IMR-90 (cell line): ENCODE data around the gene RANBP9. TPM values are rescaled to one million over a fixed set of nuclear protein-coding genes. Genes with fewer than 3 reads are reported as not detected.

Source experiments
- ATAC-seq: fragments of 200-7000 bp; cut with Tn5 transposase; 2 replicates; pipeline ENCODE4 v1.9.1; 2020; ENCODE audit warnings: low read depth, mild to moderate bottlenecking, moderate library complexity
- BruUV-seq: library from RNA; stranded (reverse); fragments of 400-500 nt; replicated peaks from 2 replicates; lab custom pipeline; 2021; lab: Mats Ljungman, UMichigan
- CTCF ChIA-PET: fragments of 300-600 bp; formaldehyde crosslinking; extraction: SDS; loops from one replicate; lab custom pipeline; 2021; ENCODE audit warnings: antibody characterized with exemption; lab: Yijun Ruan, JAX
- POLR2A ChIA-PET: fragments of 300-600 bp; sonication (Branson Sonifier 250); formaldehyde crosslinking; loops from one replicate; lab custom pipeline; 2022; ENCODE audit warnings: antibody characterized with exemption; ENCODE audit not compliant: unreplicated experiment; lab: Charles Lee
- DNase-seq: peaks from one replicate; pipeline ENCODE4 v3.0.0; 2013
- H2AFZ ChIP-seq: replicated peaks from 2 replicates; pipeline ENCODE3; 2013; ENCODE audit warnings: low read length, mild to moderate bottlenecking; ENCODE audit not compliant: poor library complexity
- H2AK5ac ChIP-seq: 2 replicates; pipeline ENCODE4 v1.6.1; 2013; ENCODE audit warnings: low read depth, low read length, inconsistent platforms
- H2AK9ac ChIP-seq: replicated peaks from 2 replicates; pipeline ENCODE3; 2013; ENCODE audit warnings: mild to moderate bottlenecking, low read depth, low read length, moderate library complexity; ENCODE audit not compliant: poor library complexity
- H2BK120ac ChIP-seq: 2 replicates; pipeline ENCODE4 v1.6.1; 2013; ENCODE audit warnings: low read depth, low read length, inconsistent platforms
- H2BK15ac ChIP-seq: 3 replicates; pipeline ENCODE4 v1.6.1; 2013; ENCODE audit warnings: low read depth, low read length, inconsistent platforms
- H2BK20ac ChIP-seq: 2 replicates; pipeline ENCODE4 v1.6.1; 2013; ENCODE audit warnings: low read depth, mild to moderate bottlenecking, inconsistent platforms, low read length, moderate library complexity
- H2BK5ac ChIP-seq: 2 replicates; pipeline ENCODE4 v1.6.1; 2013; ENCODE audit warnings: mild to moderate bottlenecking, low read depth, low read length, inconsistent platforms; ENCODE audit not compliant: poor library complexity, severe bottlenecking
- H3K14ac ChIP-seq: replicated peaks from 2 replicates; pipeline ENCODE4 v1.6.1; 2013; ENCODE audit warnings: low read depth, low read length, inconsistent platforms
- H3K18ac ChIP-seq: 2 replicates; pipeline ENCODE4 v1.6.1; 2013; ENCODE audit warnings: low read depth, low read length, control low read depth
- H3K23ac ChIP-seq: 2 replicates; pipeline ENCODE4 v1.6.1; 2013; ENCODE audit warnings: low read depth, low read length, inconsistent platforms
- H3K27ac ChIP-seq: 2 replicates; pipeline ENCODE4 v1.5.1; 2013; ENCODE audit warnings: mild to moderate bottlenecking, control low read depth, low read length; ENCODE audit not compliant: insufficient read depth
- H3K27me3 ChIP-seq: 2 replicates; pipeline ENCODE4 v1.6.1; 2013; ENCODE audit warnings: low read length; ENCODE audit not compliant: control insufficient read depth, insufficient read depth
- H3K36me3 ChIP-seq: 2 replicates; pipeline ENCODE4 v1.6.1; 2013; ENCODE audit warnings: low read length, mixed read lengths; ENCODE audit not compliant: control insufficient read depth, insufficient read depth
- H3K4ac ChIP-seq: 2 replicates; pipeline ENCODE4 v1.6.1; 2013; ENCODE audit warnings: low read depth, low read length, inconsistent platforms
- H3K4me1 ChIP-seq: 2 replicates; pipeline ENCODE4 v1.6.1; 2013; ENCODE audit warnings: low read length, mixed read lengths; ENCODE audit not compliant: control insufficient read depth, insufficient read depth
- H3K4me2 ChIP-seq: 2 replicates; pipeline ENCODE4 v1.6.1; 2013; ENCODE audit warnings: low read depth, mild to moderate bottlenecking, control low read depth, low read length, moderate library complexity
- H3K4me3 ChIP-seq: 2 replicates; pipeline ENCODE4 v1.5.1; 2013; ENCODE audit warnings: low read depth, mild to moderate bottlenecking, control low read depth, low read length, moderate library complexity; ENCODE audit not compliant: insufficient read depth
- H3K56ac ChIP-seq: 2 replicates; pipeline ENCODE4 v1.6.1; 2013; ENCODE audit warnings: low read length, inconsistent platforms; ENCODE audit not compliant: insufficient read depth; ENCODE audit errors: extremely low read depth
- H3K79me1 ChIP-seq, 2 experiments: 2 replicates each; pipeline ENCODE4 v1.6.1; 2013; ENCODE audit warnings: low read length in 2 of 2, inconsistent platforms in 1 of 2, low read depth in 1 of 2
- H3K9ac ChIP-seq: 2 replicates; pipeline ENCODE4 v1.6.1; 2013; ENCODE audit warnings: low read depth, low read length, control low read depth
- H3K9me1 ChIP-seq: 2 replicates; pipeline ENCODE4 v1.6.1; 2013; ENCODE audit warnings: low read length, inconsistent platforms; ENCODE audit not compliant: insufficient read depth
- H3K9me3 ChIP-seq: 2 replicates; pipeline ENCODE4 v1.6.1; 2013; ENCODE audit warnings: low read length; ENCODE audit not compliant: control insufficient read depth, insufficient read depth
- H4K20me1 ChIP-seq: 2 replicates; pipeline ENCODE4 v1.6.1; 2013; ENCODE audit warnings: low read length, inconsistent platforms; ENCODE audit not compliant: insufficient read depth
- H4K5ac ChIP-seq: 2 replicates; pipeline ENCODE4 v1.6.1; 2013; ENCODE audit warnings: mild to moderate bottlenecking, low read depth, low read length, control low read depth
- H4K8ac ChIP-seq, 2 experiments: 2 replicates each; pipeline ENCODE4 v1.6.1; 2013; ENCODE audit warnings: low read depth in 2 of 2, low read length in 2 of 2, control low read depth in 1 of 2, inconsistent platforms in 1 of 2
- H4K91ac ChIP-seq: 2 replicates; pipeline ENCODE4 v1.6.1; 2013; ENCODE audit warnings: low read depth, low read length, inconsistent platforms; ENCODE audit not compliant: insufficient read depth
- RFX5 ChIP-seq: IDR thresholded peaks from 2 replicates; pipeline ENCODE4 v1.8.0; 2012; ENCODE audit warnings: low read depth, mild to moderate bottlenecking, low read length, moderate library complexity
- SMC3 ChIP-seq: fragments of 150-350 bp; IDR thresholded peaks from 2 replicates; pipeline ENCODE4 v1.6.1; 2016; ENCODE audit warnings: low read depth, mild to moderate bottlenecking, antibody characterized with exemption, low read length, moderate library complexity
- WGBS, 2 experiments: methylation state at CpG; one replicate each; pipeline versions ENCODE4 v1.1.5 to v1.1.7; 2013; ENCODE audit warnings: missing lambda C conversion rate in 2 of 2; ENCODE audit not compliant: insufficient read length in 1 of 2; ENCODE audit errors: extremely low coverage in 2 of 2; 5-methylcytosine and 5-hydroxymethylcytosine counted together
- dilution Hi-C: fragments of 300-500 bp; cut with HindIII; formaldehyde crosslinking; loops from one replicate; pipeline ENCODE4 v1.14.3; 2018; ENCODE audit warnings: low sequenced_read_pairs; ENCODE audit not compliant: unreplicated experiment
- in situ Hi-C: fragments of 300-500 bp; cut with MboI; formaldehyde crosslinking; loops from 3 replicates; pipeline ENCODE4 v1.14.3; 2019; ENCODE audit warnings: low sequenced_read_pairs, inconsistent platforms, mixed read lengths
- intact Hi-C: fragments of 100-400 bp; cut with micrococcal nuclease; formaldehyde crosslinking; loops from 2 replicates; pipeline ENCODE4 v1.10.0; 2022
- polyA plus RNA-seq, 3 experiments: library from polyadenylated mRNA; depleted of rRNA; stranded (reverse); fragments of >200 nt; gene quantifications; 2 replicates each; pipeline ENCODE4 v1.2.3, GENCODE V29; 2012; ENCODE audit warnings: low replicate concordance in 1 of 3
- total RNA-seq: library from RNA; depleted of rRNA; stranded (reverse); fragments of >200 nt; gene quantifications from 2 replicates; pipeline ENCODE4 v1.2.3, GENCODE V29; 2012

The RANBP9 gene
- total and polyA plus RNA-seq, 2 of the 4 experiments (the other 2 are of a cell fraction): 17.7 to 27.8 TPM

- in situ Hi-C loops: no loop called here
- H3K4me3 ChIP-seq: no peak overlapping the region
Observed at GRCh38 chr6:13681305-13682061, 30.2 kb downstream of the RANBP9 start.

More at GRCh38 chr6:13681305-13682061, 30.2 kb downstream of the RANBP9 start:
- H4K20me1 ChIP-seq: peaks cover 18% of the 10 kb centered on the region
- no peak overlapping the region for H3K18ac ChIP-seq
- no peaks in the 10 kb centered on the region for H3K9me3 ChIP-seq
- H4K8ac ChIP-seq: no peak overlapping the region
- peaks cover 23 to 43% of the 10 kb centered on the region in 2 experiments for H3K79me1 ChIP-seq
- H3K36me3 ChIP-seq: peaks cover 4% of the 10 kb centered on the region; the same call in 1 of the 2 replicates
- ChIA-PET POLR2A (interaction anchor here (0.6 kb wide), 1 partner anchor 251 kb away, joined by 4 read pairs; no protein-coding TSS in a partner anchor), CTCF (interaction anchor here (0.7 kb wide), 1 partner anchor 425 kb away, joined by 10 read pairs; no protein-coding TSS in a partner anchor)
- H3K56ac ChIP-seq: no peak overlapping the region
- no peak overlapping the region for H2AFZ ChIP-seq
- WGBS, 2 experiments: no CpG with 5 or more reads among the region's 7 CpGs
- H3K4ac ChIP-seq: no peak overlapping the region
- H3K27me3 ChIP-seq: no peaks in the 10 kb centered on the region
- no peak overlapping the region for H4K91ac ChIP-seq
- H3K9ac ChIP-seq: no peak overlapping the region
- no peak overlapping the region for H3K23ac ChIP-seq
- H2BK20ac ChIP-seq: no peak overlapping the region
- intact Hi-C loops (no loop called here), dilution Hi-C loops (no loop called here)
- no peak overlapping the region for H2BK15ac ChIP-seq
- 0 out of 2 replicates have a peak, but pooled peaks have one; percentile 15 for TF ChIP-seq RFX5
- no peak for TF ChIP-seq SMC3
- no peak overlapping the region for H3K14ac ChIP-seq
- H4K5ac ChIP-seq: no peak overlapping the region
- H2AK9ac ChIP-seq: no peak overlapping the region
- H3K27ac ChIP-seq: no peak overlapping the region
- H3K4me2 ChIP-seq: no peak overlapping the region
- no peaks in the 10 kb centered on the region for H3K4me1 ChIP-seq
- no peak overlapping the region for H2BK120ac ChIP-seq
- no TSS peak for BruUV-seq
- H2AK5ac ChIP-seq: no peak overlapping the region
- ATAC-seq (no peak), DNase-seq (no peak)
- peaks cover 5% of the 10 kb centered on the region; the same call in 1 of the 2 replicates for H3K9me1 ChIP-seq
- no peak overlapping the region for H2BK5ac ChIP-seq
